ENCODE data around the gene CTSG.
"Not testable (repeated sequence)": the region's sequence is repeated elsewhere in the genome, so short reads cannot be mapped to it uniquely, and the experiment has no call there.

The CTSG gene

DNA sequence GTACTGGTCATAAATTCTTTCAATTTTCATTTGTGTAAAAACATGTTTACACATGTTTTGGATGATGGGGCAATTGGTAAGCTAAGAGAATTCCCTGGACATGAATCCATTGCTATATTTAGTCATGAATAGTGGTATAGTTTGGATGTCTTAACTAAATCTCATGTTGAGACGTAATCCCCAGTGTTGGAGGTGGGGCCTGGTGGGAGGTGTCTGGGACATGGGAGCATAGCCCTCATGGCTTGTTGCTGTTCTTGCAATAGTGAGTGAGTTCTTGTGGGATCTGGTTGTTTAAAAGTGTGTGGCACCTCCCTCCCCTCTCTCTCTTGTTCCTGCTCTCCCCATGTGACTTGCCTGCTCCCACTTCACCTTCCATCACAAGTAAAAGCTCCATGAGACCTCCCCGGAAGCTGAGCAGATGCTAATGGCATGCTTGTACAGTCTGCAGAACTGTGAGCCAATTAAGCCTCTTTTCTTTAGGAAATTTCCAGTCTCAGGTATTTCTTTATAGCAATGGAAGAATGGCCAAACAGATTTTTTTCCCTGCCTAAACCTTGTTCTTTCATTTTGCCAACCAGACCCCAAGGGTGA, 33.6 kb downstream of the CTSG start:
- H3K79me2 ChIP-seq (ENCODE audit: insufficient read depth, low read length) = no peaks in the 10 kb centered on the region
- no peaks in the 10 kb centered on the region for H4K20me1 ChIP-seq (ENCODE audit: insufficient read depth, low read length)

DNA sequence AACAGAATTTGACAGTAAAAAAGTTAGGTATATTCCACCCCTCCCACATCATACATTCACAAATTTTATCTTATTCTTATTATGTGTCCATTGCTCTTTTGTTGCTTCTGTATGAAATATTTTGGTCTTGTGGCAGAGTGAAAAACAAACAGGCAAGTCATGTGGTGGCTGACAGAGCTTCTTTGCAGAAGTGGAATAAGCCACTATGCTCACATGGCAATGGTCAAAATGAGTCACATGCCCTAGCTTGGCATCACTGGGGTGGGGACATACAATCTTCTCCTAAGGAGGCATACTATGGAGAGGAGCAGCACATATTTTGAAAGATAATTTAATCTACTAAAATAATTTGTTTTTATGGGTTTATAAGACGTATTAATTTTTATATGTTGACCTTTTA, 40.3 kb downstream of the CTSG start:
- H3K9ac ChIP-seq (ENCODE audit: low read length) = no peak overlapping the region
- no peak overlapping the region for H3K27ac ChIP-seq (ENCODE audit: low read depth, low read length, poor library complexity, severe bottlenecking)
- no peaks in the 10 kb centered on the region for H4K20me1 ChIP-seq (ENCODE audit: insufficient read depth, low read length)
- no peak overlapping the region for H3K4me3 ChIP-seq (ENCODE audit: low read depth, low read length, poor library complexity, severe bottlenecking)
- no peaks in the 10 kb centered on the region for H3K9me3 ChIP-seq (ENCODE audit: low read length)
- no peaks in the 10 kb centered on the region for H3K79me2 ChIP-seq (ENCODE audit: insufficient read depth, low read length)
- no peaks in the 10 kb centered on the region for H3K27me3 ChIP-seq (ENCODE audit: insufficient read depth, low read length)
- no peaks in the 10 kb centered on the region for H3K36me3 ChIP-seq (ENCODE audit: insufficient read depth, low read length)
- H3K9me2 ChIP-seq (ENCODE audit: low read depth, low read length) = no peaks in the 10 kb centered on the region
- no peak overlapping the region for H2AFZ ChIP-seq (ENCODE audit: low read length)
- TF ChIP-seq EZH2 (IDR thresholded peaks at IDR 0.05; ENCODE audit: borderline replicate concordance, low read length) = no peak
- TF ChIP-seq, protein P1, sequence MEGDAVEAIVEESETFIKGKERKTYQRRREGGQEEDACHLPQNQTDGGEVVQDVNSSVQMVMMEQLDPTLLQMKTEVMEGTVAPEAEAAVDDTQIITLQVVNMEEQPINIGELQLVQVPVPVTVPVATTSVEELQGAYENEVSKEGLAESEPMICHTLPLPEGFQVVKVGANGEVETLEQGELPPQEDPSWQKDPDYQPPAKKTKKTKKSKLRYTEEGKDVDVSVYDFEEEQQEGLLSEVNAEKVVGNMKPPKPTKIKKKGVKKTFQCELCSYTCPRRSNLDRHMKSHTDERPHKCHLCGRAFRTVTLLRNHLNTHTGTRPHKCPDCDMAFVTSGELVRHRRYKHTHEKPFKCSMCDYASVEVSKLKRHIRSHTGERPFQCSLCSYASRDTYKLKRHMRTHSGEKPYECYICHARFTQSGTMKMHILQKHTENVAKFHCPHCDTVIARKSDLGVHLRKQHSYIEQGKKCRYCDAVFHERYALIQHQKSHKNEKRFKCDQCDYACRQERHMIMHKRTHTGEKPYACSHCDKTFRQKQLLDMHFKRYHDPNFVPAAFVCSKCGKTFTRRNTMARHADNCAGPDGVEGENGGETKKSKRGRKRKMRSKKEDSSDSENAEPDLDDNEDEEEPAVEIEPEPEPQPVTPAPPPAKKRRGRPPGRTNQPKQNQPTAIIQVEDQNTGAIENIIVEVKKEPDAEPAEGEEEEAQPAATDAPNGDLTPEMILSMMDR (IDR thresholded peaks at IDR 0.05; ENCODE audit: low read length) = no peak
- H3F3A ChIP-seq (ENCODE audit: insufficient read depth, low read length) = no peaks in the 10 kb centered on the region
- H3K4me1 ChIP-seq (ENCODE audit: insufficient read depth, low read length, severe bottlenecking) = no peaks in the 10 kb centered on the region
- H3K4me2 ChIP-seq (ENCODE audit: low read length) = no peak overlapping the region

More for the DNA sequence above, 33.6 kb downstream of the CTSG start:
- Histone ChIP-seq H3K27ac (ENCODE audit: low read depth, low read length, poor library complexity, severe bottlenecking) (no peak overlapping the region), H3F3A (ENCODE audit: insufficient read depth, low read length) (no peaks in the 10 kb centered on the region), H3K27me3 (ENCODE audit: insufficient read depth, low read length) (no peaks in the 10 kb centered on the region), H3K4me1 (ENCODE audit: insufficient read depth, low read length, severe bottlenecking) (no peaks in the 10 kb centered on the region), H3K9me3 (ENCODE audit: low read length) (no peaks in the 10 kb centered on the region), H3K4me2 (ENCODE audit: low read length) (no peak overlapping the region), H3K4me3 (ENCODE audit: low read depth, low read length, poor library complexity, severe bottlenecking) (no peak overlapping the region), H3K36me3 (ENCODE audit: insufficient read depth, low read length) (no peaks in the 10 kb centered on the region), H2AFZ (ENCODE audit: low read length) (no peak overlapping the region), H3K9ac (ENCODE audit: low read length) (no peak overlapping the region), H3K9me2 (ENCODE audit: low read depth, low read length) (no peaks in the 10 kb centered on the region)
- TF ChIP-seq, protein P1 (IDR thresholded peaks at IDR 0.05; ENCODE audit: low read length) = no peak
- TF ChIP-seq EZH2 (IDR thresholded peaks at IDR 0.05; ENCODE audit: borderline replicate concordance, low read length) = no peak

DNA sequence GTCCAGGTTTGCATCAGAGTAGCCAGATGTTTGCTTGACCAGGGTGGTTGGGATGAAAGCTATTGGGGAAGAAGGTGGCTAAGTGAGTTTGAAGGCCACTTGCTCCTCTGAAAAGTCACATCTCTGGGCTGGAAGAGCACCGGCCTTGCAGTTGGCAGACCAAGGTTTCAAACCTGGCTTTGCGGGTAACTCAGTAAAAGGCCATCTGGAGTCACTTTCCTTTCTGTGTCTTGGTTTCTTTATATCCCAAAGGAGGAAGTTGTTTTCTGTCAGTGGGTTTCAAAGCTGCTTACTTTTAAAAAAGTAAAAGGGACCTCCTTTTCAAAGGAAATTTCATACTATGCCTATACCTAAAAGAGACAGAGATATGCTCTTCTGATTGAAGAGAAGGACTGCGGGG, 41.8 kb downstream of the CTSG start:
- no peaks in the 10 kb centered on the region for H3K9me3 ChIP-seq (ENCODE audit: low read length)
- H3K4me1 ChIP-seq (ENCODE audit: insufficient read depth, low read length, severe bottlenecking) = no peaks in the 10 kb centered on the region
- H2AFZ ChIP-seq (ENCODE audit: low read length) = no peak overlapping the region
- H3F3A ChIP-seq (ENCODE audit: insufficient read depth, low read length) = no peaks in the 10 kb centered on the region
- no peaks in the 10 kb centered on the region for H3K9me2 ChIP-seq (ENCODE audit: low read depth, low read length)
- no peaks in the 10 kb centered on the region for H4K20me1 ChIP-seq (ENCODE audit: insufficient read depth, low read length)
- no peak overlapping the region for H3K4me3 ChIP-seq (ENCODE audit: low read depth, low read length, poor library complexity, severe bottlenecking)
- H3K27me3 ChIP-seq (ENCODE audit: insufficient read depth, low read length) = no peaks in the 10 kb centered on the region
- TF ChIP-seq EZH2 (IDR thresholded peaks at IDR 0.05; ENCODE audit: borderline replicate concordance, low read length) = no peak
- TF ChIP-seq, protein P1 (IDR thresholded peaks at IDR 0.05; ENCODE audit: low read length) = no peak
- H3K36me3 ChIP-seq (ENCODE audit: insufficient read depth, low read length) = no peaks in the 10 kb centered on the region
- no peak overlapping the region for H3K9ac ChIP-seq (ENCODE audit: low read length)
- no peaks in the 10 kb centered on the region for H3K79me2 ChIP-seq (ENCODE audit: insufficient read depth, low read length)
- no peak overlapping the region for H3K27ac ChIP-seq (ENCODE audit: low read depth, low read length, poor library complexity, severe bottlenecking)
- H3K4me2 ChIP-seq (ENCODE audit: low read length) = no peak overlapping the region

DNA sequence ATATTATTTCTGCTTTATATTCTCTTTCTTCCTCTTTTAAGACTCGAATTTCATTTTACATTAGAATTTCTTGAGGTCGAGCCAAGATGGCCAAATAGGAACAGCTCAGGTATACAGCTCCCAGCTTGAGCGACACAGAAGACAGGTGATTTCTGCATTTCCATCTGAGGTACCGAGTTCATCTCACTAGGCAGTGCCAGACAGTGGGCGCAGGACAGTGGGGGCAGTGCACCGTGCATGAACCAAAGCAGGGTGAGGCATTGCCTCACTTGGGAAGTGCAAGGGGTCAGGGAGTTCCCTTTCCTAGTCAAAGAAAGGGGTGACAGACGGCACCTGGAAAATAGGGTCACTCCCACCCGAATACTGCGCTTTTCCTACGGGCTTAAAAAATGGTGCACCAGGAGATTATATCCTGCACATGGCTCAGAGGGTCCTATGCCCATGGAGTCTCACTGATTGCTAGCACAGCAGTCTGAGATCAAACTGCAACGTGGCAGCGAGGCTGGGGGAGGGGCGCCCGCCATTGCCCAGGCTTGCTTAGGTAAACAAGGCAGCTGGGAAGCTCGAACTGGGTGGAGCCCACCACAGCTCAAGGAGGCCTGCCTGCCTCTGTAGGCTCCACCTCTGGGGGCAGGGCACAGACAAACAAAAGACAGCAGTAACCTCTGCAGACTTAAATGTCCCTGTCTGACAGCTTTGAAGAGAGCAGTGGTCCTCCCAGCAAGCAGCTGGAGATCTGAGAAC, 50.0 kb downstream of the CTSG start:
- H3K27ac ChIP-seq (ENCODE audit: low read depth, low read length, poor library complexity, severe bottlenecking); H3K9me3 ChIP-seq (ENCODE audit: low read length); H3F3A ChIP-seq (ENCODE audit: insufficient read depth, low read length); H3K36me3 ChIP-seq (ENCODE audit: insufficient read depth, low read length); H4K20me1 ChIP-seq (ENCODE audit: insufficient read depth, low read length); H3K9ac ChIP-seq (ENCODE audit: low read length); H3K27me3 ChIP-seq (ENCODE audit: insufficient read depth, low read length); H2AFZ ChIP-seq (ENCODE audit: low read length); H3K4me3 ChIP-seq (ENCODE audit: low read depth, low read length, poor library complexity, severe bottlenecking); H3K9me2 ChIP-seq (ENCODE audit: low read depth, low read length); H3K79me2 ChIP-seq (ENCODE audit: insufficient read depth, low read length); H3K4me1 ChIP-seq (ENCODE audit: insufficient read depth, low read length, severe bottlenecking); H3K4me2 ChIP-seq (ENCODE audit: low read length): not testable (repeated sequence)

Measured in OCI-LY1 (cell line).